K562 treated with DMSO at 1 percent for 24 hours (cell line): Measurements from ENCODE around the gene POLR3A. TPM values are rescaled to one million over a fixed set of nuclear protein-coding genes. Genes with fewer than 3 reads are reported as not detected.

Experiments
- total RNA-seq: library from RNA; unstranded; fragments of 300-600 nt; gene quantifications from 2 replicates; pipeline ENCODE4 v1.2.3, GENCODE V29; 2022; ENCODE audit warnings: low read depth; ENCODE audit not compliant: insufficient read depth

POLR3A gene
- total RNA-seq: 18.2 and 18.3 TPM in 2 replicates

GRCh38 chr10:78029269-78030226 lies at the start of gene POLR3A:
POLR3A (minus strand) TSS chr10:78029515; CDS start chr10:78029407, 108 bp downstream.

GRCh38 chr10:78033637-78034470 lies 4.5 kb upstream of the POLR3A start, which contains the start of gene RPS24:
RPS24 (plus strand) TSS chr10:78033863; CDS start chr10:78033902, 39 bp downstream.

GRCh38 chr10:77926566-77927401 lies 102.5 kb downstream of the POLR3A start, which contains the start of gene DLG5:
DLG5 (minus strand) TSS chr10:77926755; CDS start chr10:77926520, 235 bp downstream.

Other genes with a start within 250 kb of the POLR3A start
- gene DLG5, start 102.8 kb downstream of the POLR3A start, total RNA-seq: 25.0 and 27.8 TPM in 2 replicates
- gene RPS24, start 4.3 kb upstream of the POLR3A start, total RNA-seq: 2,895 and 3,304 TPM in 2 replicates